GM12878 (cell line): ENCODE data around the gene SLC13A2. TPM values are rescaled to one million over a fixed set of nuclear protein-coding genes. Genes with fewer than 3 reads are reported as not detected.

Experiments used
- ATAC-seq: fragments of 200-7000 bp; cut with Tn5 transposase; 3 replicates; pipeline ENCODE4 v1.9.1; 2020; ENCODE audit warnings: mild to moderate bottlenecking, moderate library complexity
- BruUV-seq: library from RNA; stranded (reverse); fragments of 400-500 nt; replicated peaks from 2 replicates; lab custom pipeline; 2021; lab: Mats Ljungman, UMichigan
- CTCF ChIA-PET: fragments of 300-600 bp; sonication (Branson Sonifier 250); formaldehyde crosslinking; extraction: SDS; loops from one replicate; lab custom pipeline; 2021; ENCODE audit warnings: inconsistent platforms; lab: Yijun Ruan, JAX
- POLR2A ChIA-PET: fragments of 350-600 bp; formaldehyde crosslinking; extraction: SDS; loops from one replicate; lab custom pipeline; 2021; ENCODE audit warnings: inconsistent platforms; lab: Charles Lee
- RAD21 ChIA-PET: fragments of 300-600 bp; sonication (Branson Sonifier 250); formaldehyde crosslinking; loops from one replicate; lab custom pipeline; 2023; ENCODE audit warnings: antibody characterized with exemption; ENCODE audit not compliant: unreplicated experiment; lab: Charles Lee
- SMC1A ChIA-PET: fragments of 300-600 bp; sonication (Branson Sonifier 250); formaldehyde crosslinking; loops from one replicate; lab custom pipeline; 2023; ENCODE audit not compliant: unreplicated experiment, uncharacterized antibody; lab: Charles Lee
- DNase-seq: peaks from one replicate; pipeline ENCODE4 v3.0.0-alpha.2; 2011; ENCODE audit warnings: low read depth, low spot score
- FAIRE-seq: peaks from 3 replicates; lab custom pipeline; 2011; peaks lifted over from hg19 to GRCh38; lab: Jason Lieb, UNC
- H2AFZ ChIP-seq: 2 replicates; pipeline ENCODE4 v1.6.0; 2011; ENCODE audit warnings: low read depth, low read length, control low read depth; ENCODE audit not compliant: control insufficient read depth
- H3K27ac ChIP-seq: 2 replicates; pipeline ENCODE4 v1.5.1; 2011; ENCODE audit warnings: control low read depth; ENCODE audit not compliant: control insufficient read depth, insufficient read depth
- H3K27me3 ChIP-seq, 2 experiments: replicated peaks in 1 of 2; 2 replicates each; pipeline versions ENCODE4 v1.6.0 to v1.6.1; 2011; ENCODE audit warnings: low read length in 1 of 2; ENCODE audit not compliant: control insufficient read depth in 2 of 2, insufficient read depth in 2 of 2
- H3K36me3 ChIP-seq, 2 experiments: 2 replicates each; pipeline ENCODE4 v1.5.1; 2011; ENCODE audit warnings: low read length in 1 of 2; ENCODE audit not compliant: control insufficient read depth in 2 of 2, insufficient read depth in 2 of 2
- H3K4me1 ChIP-seq: 2 replicates; pipeline ENCODE4 v1.6.1; 2011; ENCODE audit warnings: mild to moderate bottlenecking, low read length, moderate library complexity, mixed read lengths; ENCODE audit not compliant: control insufficient read depth, insufficient read depth
- H3K4me2 ChIP-seq: 2 replicates; pipeline ENCODE4 v1.6.0; 2011; ENCODE audit warnings: control low read depth; ENCODE audit not compliant: control insufficient read depth, insufficient read depth
- H3K4me3 ChIP-seq: fragments of 200-600 bp; sonication (generic); 2 replicates; pipeline ENCODE4 v1.5.1; 2016
- H3K79me2 ChIP-seq: 2 replicates; pipeline ENCODE4 v1.6.0; 2011; ENCODE audit warnings: low read length; ENCODE audit not compliant: control insufficient read depth, insufficient read depth
- H3K9ac ChIP-seq: 2 replicates; pipeline ENCODE4 v1.8.0; 2011; ENCODE audit warnings: low read length, control low read depth, mixed read lengths; ENCODE audit not compliant: control insufficient read depth, insufficient read depth
- H3K9me3 ChIP-seq: replicated peaks from 3 replicates; pipeline ENCODE4 v1.5.1; 2011; ENCODE audit warnings: mild to moderate bottlenecking, low read length; ENCODE audit not compliant: control insufficient read depth, insufficient read depth
- H4K20me1 ChIP-seq: 2 replicates; pipeline ENCODE4 v1.6.0; 2011; ENCODE audit not compliant: control insufficient read depth, insufficient read depth
- BACH1 ChIP-seq: fragments of 450-650 bp; IDR thresholded peaks from 2 replicates; pipeline ENCODE4 v1.6.1; 2017; ENCODE audit warnings: mild to moderate bottlenecking, borderline replicate concordance
- BRCA1 ChIP-seq: IDR thresholded peaks from 2 replicates; pipeline ENCODE4 v1.6.1; 2011; ENCODE audit warnings: low read depth, low read length, improper control_type of control experiment
- CBX3 ChIP-seq: fragments of 200-600 bp; sonication (generic); IDR thresholded peaks from 2 replicates; pipeline ENCODE4 v1.6.1; 2016; ENCODE audit warnings: low read depth, borderline replicate concordance
- CREM ChIP-seq: IDR thresholded peaks from 2 replicates; pipeline ENCODE4 v1.6.1; 2014; ENCODE audit warnings: antibody characterized with exemption, low read depth
- ESRRA ChIP-seq: IDR thresholded peaks from 2 replicates; pipeline ENCODE4 v1.6.1; 2012; ENCODE audit warnings: mild to moderate bottlenecking, low read length, improper control_type of control experiment
- ETV6 ChIP-seq, 2 experiments: fragments of 450-650 bp in 1 of 2; IDR thresholded peaks in 1 of 2; conservative IDR thresholded peaks in 1 of 2; 2 replicates each; pipeline ENCODE4 v1.6.1; 2014; ENCODE audit warnings: antibody characterized with exemption in 1 of 2, borderline replicate concordance in 1 of 2, low read depth in 1 of 2, mild to moderate bottlenecking in 1 of 2, moderate library complexity in 1 of 2
- GABPA ChIP-seq: IDR thresholded peaks from 2 replicates; pipeline ENCODE4 v1.6.1; 2014; ENCODE audit warnings: antibody characterized with exemption, low read depth, mild to moderate bottlenecking, inconsistent platforms
- IKZF1 ChIP-seq: fragments of 450-650 bp; conservative IDR thresholded peaks from 2 replicates; pipeline ENCODE4 v1.6.1; 2017; ENCODE audit warnings: antibody characterized with exemption, mild to moderate bottlenecking
- IKZF2 ChIP-seq, 2 experiments: fragments of 450-650 bp; IDR thresholded peaks; 2 replicates each; pipeline ENCODE4 v1.6.1; 2017; ENCODE audit warnings: mild to moderate bottlenecking in 2 of 2, moderate library complexity in 2 of 2
- KAT2A ChIP-seq: conservative IDR thresholded peaks from 2 replicates; pipeline ENCODE4 v1.6.1; 2011; ENCODE audit warnings: low read depth, low read length; ENCODE audit not compliant: control insufficient read depth
- KDM1A ChIP-seq: fragments of 200-600 bp; sonication (generic); IDR thresholded peaks from 2 replicates; pipeline ENCODE4 v1.6.1; 2016; ENCODE audit warnings: borderline replicate concordance
- NR2C1 ChIP-seq: fragments of 450-650 bp; IDR thresholded peaks from 2 replicates; pipeline ENCODE4 v1.6.1; 2017; ENCODE audit warnings: antibody characterized with exemption, mild to moderate bottlenecking, moderate library complexity
- NR2C2 ChIP-seq: IDR thresholded peaks from 2 replicates; pipeline ENCODE4 v1.6.1; 2011; ENCODE audit warnings: borderline replicate concordance, low read depth; ENCODE audit not compliant: control insufficient read depth, insufficient read length
- RUNX3 ChIP-seq: IDR thresholded peaks from 2 replicates; pipeline ENCODE4 v1.6.1; 2012; ENCODE audit warnings: low read length, inconsistent platforms
- SREBF1 ChIP-seq: IDR thresholded peaks from 2 replicates; pipeline ENCODE4 v1.6.1; 2012; ENCODE audit warnings: mild to moderate bottlenecking, low read length
- TCF12 ChIP-seq: IDR thresholded peaks from 2 replicates; pipeline ENCODE4 v1.6.1; 2011; ENCODE audit warnings: low read depth, mild to moderate bottlenecking, low read length
- TCF7 ChIP-seq: IDR thresholded peaks from 2 replicates; pipeline ENCODE4 v1.6.1; 2014; ENCODE audit warnings: antibody characterized with exemption, borderline replicate concordance
- WGBS: methylation state at CpG from one replicate; pipeline ENCODE4 v1.1.6; 2016; ENCODE audit warnings: low lambda C conversion rate; ENCODE audit not compliant: insufficient replicate concordance, insufficient coverage; ENCODE audit errors: missing lambda C conversion rate; 5-methylcytosine and 5-hydroxymethylcytosine counted together
- in situ Hi-C: fragments of 300-500 bp; cut with MboI; formaldehyde crosslinking; loops from 9 replicates; pipeline ENCODE4 v1.14.3; 2018; ENCODE audit warnings: mixed read lengths
- intact Hi-C: fragments of 100-400 bp; cut with micrococcal nuclease; formaldehyde crosslinking; loops from one replicate; pipeline ENCODE4 v1.14.2; 2022; ENCODE audit not compliant: unreplicated experiment
- polyA plus RNA-seq, 11 experiments: library from polyadenylated mRNA; depleted of rRNA in 4 of 11; unstranded in 6 of 11; stranded (reverse) in 5 of 11; fragments of >200 nt; fragmentation: Nextera tagmentation in 4 of 11; fragmentation: Illumina TruSeq in 1 of 11; extraction: Ambion mirVana in 4 of 11; extraction: Trizol in 1 of 11; gene quantifications; 1 replicate in 1 of 11; 2 replicates in 10 of 11; pipeline versions ENCODE4 v1.2.1 to v1.2.3, GENCODE V29; 2011 to 2016; ENCODE audit warnings: inconsistent platforms in 2 of 11, missing spikeins in 2 of 11, low read depth in 1 of 11
- total RNA-seq, 4 experiments: library from RNA; depleted of rRNA in 3 of 4; stranded (reverse); fragments of >200 nt in 3 of 4; fragmentation: Illumina TruSeq in 1 of 4; extraction: Trizol in 1 of 4; gene quantifications; 2 replicates each; pipeline versions ENCODE4 v1.2.1 to v1.2.3, GENCODE V29; 2013 to 2021
- TF ChIP-seq, protein P1 (sequence below): fragments of 150-350 bp; IDR thresholded peaks from 2 replicates; pipeline ENCODE4 v1.6.1; 2016; ENCODE audit warnings: low read depth, low read length
- TF ChIP-seq, protein P2 (sequence below): fragments of 450-650 bp; IDR thresholded peaks from 2 replicates; pipeline ENCODE4 v1.6.1; 2016; ENCODE audit warnings: mild to moderate bottlenecking

SLC13A2 gene
- total and polyA plus RNA-seq, 10 of the 15 experiments (the other 5 are each of a cell fraction or from before 2014, with no cell fraction given), result 0.03 to 0.13 (median 0.05) TPM; not detected in 6

DNA sequence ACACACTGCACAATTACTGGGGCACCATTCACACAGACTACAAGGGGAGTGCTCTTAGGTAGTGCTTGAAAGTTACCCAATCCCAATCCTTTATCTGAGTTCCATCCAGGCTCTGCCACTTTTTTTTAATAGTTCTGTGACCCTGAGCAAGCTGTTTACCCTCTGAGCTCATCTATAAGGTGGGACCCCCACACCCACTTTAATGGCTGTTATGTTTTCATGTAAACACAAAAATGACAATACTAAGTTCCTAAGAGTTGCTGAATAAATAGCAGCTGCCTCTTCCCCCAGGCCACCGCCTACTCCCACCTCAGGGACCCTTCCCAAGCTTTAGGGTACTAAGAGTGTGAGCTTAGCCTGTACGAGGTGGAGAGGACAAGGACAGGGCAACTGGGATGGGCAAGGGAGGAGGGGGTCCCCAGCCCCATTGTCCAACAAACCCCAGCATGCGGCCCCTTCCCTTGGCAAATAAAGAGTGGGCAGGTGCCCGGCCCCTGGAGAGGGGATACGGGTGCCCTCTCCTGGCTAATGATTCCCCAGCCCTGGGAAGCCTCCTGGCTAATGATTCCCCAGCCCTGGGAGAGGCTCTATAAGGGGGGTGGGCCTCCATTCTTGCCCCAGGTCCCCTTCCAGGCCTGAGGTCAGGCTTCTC is 14.6 kb downstream of the SLC13A2 start:
- Histone ChIP-seq H3K36me3 (no peaks in the 10 kb centered on the region), H4K20me1 (no peaks in the 10 kb centered on the region), H3K27me3 (no peaks in the 10 kb centered on the region), H3K4me1 (peaks cover 28% of the 10 kb centered on the region), H3K79me2 (no peaks in the 10 kb centered on the region), H3K9me3 (peaks cover 2% of the 10 kb centered on the region; the same call in 2 of the 3 replicates), H3K4me2 (no peak overlapping the region), H2AFZ (no peak overlapping the region), H3K9ac (no peak overlapping the region), H3K27ac (no peak overlapping the region), H3K4me3 (no peak overlapping the region)
- DNase-seq, result no peak
- in situ Hi-C loops, result no loop called here
- no TSS peak for BruUV-seq
- ChIA-PET RAD21 (interaction anchor here (1.5 kb wide), 1 partner anchor 16 kb away, joined by 3 read pairs; no protein-coding TSS in a partner anchor), CTCF (interaction anchor here (0.8 to 1.1 kb wide), 4 partner anchors 39 to 60 kb away, joined by 3 read pairs; no protein-coding TSS in a partner anchor), POLR2A (interaction anchor here (0.5 kb wide), 1 partner anchor 31 kb away, joined by 4 read pairs; no protein-coding TSS in a partner anchor), SMC1A (interaction anchor here (1.0 to 3.4 kb wide), 2 partner anchors 53 to 62 kb away, joined by 3 to 15 read pairs; no protein-coding TSS in a partner anchor)
- 80% methylated on average over 5 of the region's 5 CpGs for WGBS
- no peak for FAIRE-seq
- no peak for TF ChIP-seq ESRRA
- no peak for TF ChIP-seq CREM
- no peak for TF ChIP-seq GABPA
- no peak for TF ChIP-seq TCF7
- TF ChIP-seq, protein P1, sequence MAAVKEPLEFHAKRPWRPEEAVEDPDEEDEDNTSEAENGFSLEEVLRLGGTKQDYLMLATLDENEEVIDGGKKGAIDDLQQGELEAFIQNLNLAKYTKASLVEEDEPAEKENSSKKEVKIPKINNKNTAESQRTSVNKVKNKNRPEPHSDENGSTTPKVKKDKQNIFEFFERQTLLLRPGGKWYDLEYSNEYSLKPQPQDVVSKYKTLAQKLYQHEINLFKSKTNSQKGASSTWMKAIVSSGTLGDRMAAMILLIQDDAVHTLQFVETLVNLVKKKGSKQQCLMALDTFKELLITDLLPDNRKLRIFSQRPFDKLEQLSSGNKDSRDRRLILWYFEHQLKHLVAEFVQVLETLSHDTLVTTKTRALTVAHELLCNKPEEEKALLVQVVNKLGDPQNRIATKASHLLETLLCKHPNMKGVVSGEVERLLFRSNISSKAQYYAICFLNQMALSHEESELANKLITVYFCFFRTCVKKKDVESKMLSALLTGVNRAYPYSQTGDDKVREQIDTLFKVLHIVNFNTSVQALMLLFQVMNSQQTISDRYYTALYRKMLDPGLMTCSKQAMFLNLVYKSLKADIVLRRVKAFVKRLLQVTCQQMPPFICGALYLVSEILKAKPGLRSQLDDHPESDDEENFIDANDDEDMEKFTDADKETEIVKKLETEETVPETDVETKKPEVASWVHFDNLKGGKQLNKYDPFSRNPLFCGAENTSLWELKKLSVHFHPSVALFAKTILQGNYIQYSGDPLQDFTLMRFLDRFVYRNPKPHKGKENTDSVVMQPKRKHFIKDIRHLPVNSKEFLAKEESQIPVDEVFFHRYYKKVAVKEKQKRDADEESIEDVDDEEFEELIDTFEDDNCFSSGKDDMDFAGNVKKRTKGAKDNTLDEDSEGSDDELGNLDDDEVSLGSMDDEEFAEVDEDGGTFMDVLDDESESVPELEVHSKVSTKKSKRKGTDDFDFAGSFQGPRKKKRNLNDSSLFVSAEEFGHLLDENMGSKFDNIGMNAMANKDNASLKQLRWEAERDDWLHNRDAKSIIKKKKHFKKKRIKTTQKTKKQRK, result no peak
- TF ChIP-seq BRCA1, result no peak
- no peak for TF ChIP-seq SREBF1
- no peak for TF ChIP-seq ETV6 (conservative IDR thresholded peaks at IDR 0.05 in 1 of 2, IDR thresholded peaks at IDR 0.05 in 1 of 2; ENCODE audit: borderline replicate concordance in 1 of 2, low read depth in 1 of 2)
- no peak for TF ChIP-seq CBX3
- TF ChIP-seq KAT2A, result no peak
- TF ChIP-seq IKZF1, result no peak
- TF ChIP-seq BACH1, result no peak
- TF ChIP-seq KDM1A, result no peak
- TF ChIP-seq NR2C1, result no peak
- TF ChIP-seq TCF12, result no peak
- TF ChIP-seq RUNX3, result no peak
- TF ChIP-seq NR2C2, result no peak
- TF ChIP-seq, protein P2, sequence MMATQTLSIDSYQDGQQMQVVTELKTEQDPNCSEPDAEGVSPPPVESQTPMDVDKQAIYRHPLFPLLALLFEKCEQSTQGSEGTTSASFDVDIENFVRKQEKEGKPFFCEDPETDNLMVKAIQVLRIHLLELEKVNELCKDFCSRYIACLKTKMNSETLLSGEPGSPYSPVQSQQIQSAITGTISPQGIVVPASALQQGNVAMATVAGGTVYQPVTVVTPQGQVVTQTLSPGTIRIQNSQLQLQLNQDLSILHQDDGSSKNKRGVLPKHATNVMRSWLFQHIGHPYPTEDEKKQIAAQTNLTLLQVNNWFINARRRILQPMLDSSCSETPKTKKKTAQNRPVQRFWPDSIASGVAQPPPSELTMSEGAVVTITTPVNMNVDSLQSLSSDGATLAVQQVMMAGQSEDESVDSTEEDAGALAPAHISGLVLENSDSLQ, result no peak
- no peak for TF ChIP-seq IKZF2 (IDR thresholded peaks at IDR 0.05)
- ATAC-seq, result no peak
- intact Hi-C loops, result no loop called here
